HG03066 (cell line): ENCODE data around the gene ASB14.
"Not testable (repeated sequence)": the region's sequence is repeated elsewhere in the genome, so short reads cannot be mapped to it uniquely, and the experiment has no call there.

Experiments used
- ATAC-seq: cut with Tn5 transposase; IDR thresholded peaks from one replicate; pipeline ENCODE4 v1.9.1; 2021; ENCODE audit warnings: low read depth; ENCODE audit not compliant: unreplicated experiment

The ASB14 gene

DNA sequence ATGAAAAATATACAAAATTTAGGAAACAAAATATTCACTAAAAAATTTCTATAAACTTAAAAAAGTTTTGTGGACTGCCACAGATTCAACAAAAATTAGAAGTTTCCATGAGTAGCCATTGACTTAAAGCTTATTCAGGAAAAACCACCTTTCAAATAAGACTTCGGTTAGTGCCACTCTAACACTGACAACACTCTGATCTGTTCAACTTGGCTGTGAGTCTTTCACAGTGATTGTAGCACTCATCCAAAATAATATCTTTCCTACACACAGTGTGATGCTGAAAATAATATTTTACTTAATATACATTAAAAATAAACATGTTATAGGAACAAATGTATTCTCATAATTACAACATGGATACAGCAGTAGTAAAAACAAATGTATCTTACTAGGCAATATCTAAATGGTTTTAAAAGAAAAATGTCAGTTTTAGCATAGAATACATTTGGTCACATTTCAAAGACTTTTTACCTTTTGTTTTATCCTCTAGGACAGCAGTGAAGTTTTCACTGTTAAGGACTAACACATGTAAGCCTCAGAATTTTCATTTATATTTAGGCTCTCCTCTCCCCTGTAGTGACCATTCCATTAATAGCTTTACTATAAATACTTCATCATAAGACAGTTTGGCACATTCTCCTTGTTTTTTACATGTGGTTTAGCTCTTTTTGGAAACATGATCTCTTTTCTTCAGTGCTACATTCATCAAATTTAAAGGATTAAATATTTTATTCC lies at the start of gene ASB14:
TSS of gene ASB14 (minus strand) at position 527 of the 738 bp plus-strand sequence. CDS start 652 bp downstream, outside the sequence.
- no peak for ATAC-seq

DNA sequence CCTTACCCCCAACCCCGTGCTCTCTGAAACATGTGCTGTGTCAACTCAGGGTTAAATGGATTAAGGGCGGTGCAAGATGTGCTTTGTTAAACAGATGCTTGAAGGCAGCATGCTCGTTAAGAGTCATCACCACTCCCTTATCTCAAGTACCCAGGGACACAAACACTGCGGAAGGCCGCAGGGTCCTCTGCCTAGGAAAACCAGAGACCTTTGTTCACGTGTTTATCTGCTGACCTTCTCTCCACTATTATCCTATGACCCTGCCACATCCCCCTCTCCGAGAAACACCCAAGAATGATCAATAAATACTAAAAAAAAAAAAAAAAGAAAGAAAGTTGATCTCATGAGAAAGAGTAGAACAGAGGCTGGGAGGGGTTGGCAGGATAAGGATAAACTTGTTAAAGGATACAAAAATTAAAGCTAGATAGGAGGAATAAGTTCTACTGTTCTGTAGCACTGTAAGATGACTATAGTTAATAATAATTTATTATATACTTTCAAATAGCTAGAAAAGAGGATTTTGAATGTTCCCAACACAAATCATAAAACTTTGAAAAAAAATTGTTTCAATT lies 46.7 kb upstream of the ASB14 start:
- not testable (repeated sequence) for ATAC-seq

DNA sequence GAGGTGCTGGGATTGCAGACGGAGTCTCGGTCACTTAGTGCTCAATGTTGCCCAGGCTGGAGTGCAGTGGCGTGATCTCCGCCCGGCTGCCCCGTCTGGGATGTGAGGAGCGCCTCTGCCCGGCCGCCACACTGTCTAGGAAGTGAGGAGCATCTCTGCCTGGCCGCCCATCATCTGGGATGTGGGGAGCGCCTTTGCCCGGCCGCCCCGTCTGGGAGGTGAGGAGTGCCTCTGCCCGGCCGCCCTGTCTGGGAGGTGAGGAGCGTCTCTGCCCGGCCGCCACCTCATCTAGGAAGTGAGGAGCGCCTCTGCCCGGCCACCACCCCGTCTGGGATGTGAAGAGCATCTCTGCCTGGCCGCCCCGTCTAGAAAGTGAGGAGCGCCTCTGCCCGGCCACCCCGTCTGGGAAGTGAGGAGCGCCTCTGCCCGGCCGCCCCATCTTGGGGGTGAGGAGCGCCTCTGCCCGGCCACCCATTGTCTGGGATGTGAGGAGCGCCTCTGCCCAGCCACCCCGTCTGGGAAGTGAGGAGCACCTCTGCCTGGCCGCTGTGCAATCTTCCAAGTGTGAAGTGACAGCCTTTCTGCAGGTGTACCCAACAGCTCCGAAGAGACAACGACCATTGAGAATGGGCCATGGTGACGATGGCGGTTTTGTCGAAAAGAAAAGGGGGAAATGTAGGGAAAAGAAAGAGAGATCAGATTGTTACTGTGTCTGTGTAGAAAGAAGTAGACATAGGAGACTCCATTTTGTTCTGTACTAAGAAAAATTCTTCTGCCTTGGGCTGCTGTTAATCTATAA lies 46.0 kb upstream of the ASB14 start:
- ATAC-seq, result not testable (repeated sequence)

DNA sequence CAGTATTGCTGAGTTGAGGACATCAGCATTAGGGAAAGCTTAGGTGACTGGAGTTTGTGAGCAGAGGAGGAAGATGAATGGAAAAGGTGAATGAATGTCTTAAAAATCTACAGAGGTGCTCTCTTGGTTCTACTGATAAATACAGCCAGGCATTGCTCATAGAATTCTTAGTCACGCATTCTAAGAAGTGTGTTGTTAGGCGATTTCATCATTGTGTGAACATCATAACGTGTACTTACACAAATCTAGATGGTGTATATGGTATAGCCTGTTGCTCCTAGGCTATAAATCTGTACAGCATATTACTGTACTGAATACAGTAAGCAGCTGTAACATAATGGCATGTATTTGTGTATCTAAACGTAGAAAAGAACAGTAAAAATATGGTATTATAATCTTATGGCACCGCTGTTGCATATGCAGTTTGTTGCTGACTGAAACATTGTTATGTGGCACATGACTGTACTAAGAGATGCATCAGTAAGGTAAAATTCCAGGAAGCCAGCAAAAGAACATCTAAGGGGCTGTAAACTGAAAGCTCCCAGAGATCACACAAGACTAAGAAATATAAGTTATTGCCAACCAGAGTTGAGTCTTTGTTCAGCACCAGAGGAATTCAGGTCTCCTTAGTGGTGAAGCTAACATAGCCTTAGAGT lies 42.9 kb upstream of the ASB14 start:
- no peak for ATAC-seq

DNA sequence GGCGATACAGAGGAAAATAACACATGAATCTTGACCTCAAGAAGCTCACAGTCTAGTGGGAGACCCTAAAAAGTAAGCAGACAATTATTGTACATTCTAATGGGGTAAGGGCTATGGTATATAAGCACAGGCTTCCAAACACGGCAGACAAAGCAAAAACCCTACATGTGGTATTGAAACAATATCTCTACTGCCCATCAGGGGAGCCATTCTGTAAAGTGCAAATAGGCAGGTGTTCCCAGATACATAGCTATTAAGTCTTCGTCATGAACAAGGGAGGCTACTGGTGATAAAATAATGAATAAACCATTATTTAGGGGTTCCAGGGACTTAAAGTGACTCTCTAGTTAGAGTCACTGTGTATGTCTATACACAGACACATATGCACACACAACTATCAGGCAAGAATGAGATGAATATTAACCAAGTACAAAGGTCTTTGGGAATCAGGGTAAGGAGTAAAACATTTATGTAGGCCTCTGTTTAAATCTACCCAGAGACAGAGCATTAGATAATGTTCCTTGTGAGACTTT lies 38.7 kb upstream of the ASB14 start:
- ATAC-seq, result no peak

DNA sequence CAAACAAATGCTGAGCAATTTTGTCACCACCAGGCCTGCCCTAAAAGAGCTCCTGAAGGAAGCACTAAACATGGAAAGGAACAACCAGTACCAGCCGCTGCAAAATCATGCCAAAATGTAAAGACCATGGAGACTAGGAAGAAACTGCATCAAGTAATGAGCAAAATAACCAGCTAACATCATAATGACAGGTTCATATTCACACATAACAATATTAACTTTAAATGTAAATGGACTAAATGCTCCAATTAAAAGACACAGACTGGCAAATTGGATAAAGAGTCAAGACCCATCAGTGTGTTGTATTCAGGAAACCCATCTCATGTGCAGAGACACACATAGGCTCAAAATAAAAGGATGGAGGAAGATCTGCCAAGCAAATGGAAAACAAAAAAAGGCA lies 34.0 kb upstream of the ASB14 start:
- not testable (repeated sequence) for ATAC-seq

DNA sequence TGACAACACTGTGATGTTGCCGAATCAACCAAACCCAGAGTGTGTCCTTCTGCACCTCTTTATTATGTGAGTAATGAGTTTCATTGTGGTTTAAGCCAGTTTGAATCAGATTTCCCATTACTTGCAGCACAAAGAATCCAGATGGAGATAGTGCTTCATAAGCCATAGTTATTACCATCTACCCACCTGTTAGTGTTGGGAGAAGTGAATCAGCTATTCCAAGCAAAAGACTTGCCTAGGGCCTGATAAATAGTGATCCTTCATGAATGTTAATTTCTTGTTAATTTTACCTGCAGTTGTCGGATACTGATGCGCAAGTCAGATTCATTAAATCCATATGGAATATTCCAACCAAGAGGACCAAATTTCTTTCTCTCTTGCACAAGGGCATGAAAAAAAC lies 21.7 kb upstream of the ASB14 start:
- ATAC-seq, result no peak

DNA sequence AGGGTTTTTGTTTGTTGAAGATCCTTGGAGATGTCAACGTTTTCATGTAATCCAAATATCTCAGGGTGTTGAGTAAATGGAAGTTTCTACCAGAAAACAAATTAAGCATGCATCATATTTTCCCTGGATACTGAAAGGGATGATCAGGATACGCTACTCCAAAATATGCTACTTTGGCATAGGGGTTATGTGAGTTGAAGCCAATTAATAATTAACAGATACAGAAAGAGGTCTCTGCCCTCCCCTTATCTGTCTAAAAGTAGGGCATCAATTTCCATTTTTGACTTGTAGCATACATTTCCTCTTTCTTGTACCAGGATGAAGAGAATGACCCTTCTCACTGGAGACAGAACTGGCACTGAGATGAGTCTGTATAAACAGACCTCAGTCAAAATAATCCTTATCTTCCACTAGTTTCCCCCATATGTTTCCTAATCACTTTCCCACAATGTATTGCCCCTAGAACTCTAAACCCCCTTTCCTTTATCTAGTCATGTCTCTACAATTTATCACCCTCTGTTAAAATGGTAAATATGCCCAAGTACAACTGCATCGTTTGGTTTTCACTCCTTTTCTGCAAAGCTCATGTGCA lies 17.4 kb upstream of the ASB14 start:
- no peak for ATAC-seq

DNA sequence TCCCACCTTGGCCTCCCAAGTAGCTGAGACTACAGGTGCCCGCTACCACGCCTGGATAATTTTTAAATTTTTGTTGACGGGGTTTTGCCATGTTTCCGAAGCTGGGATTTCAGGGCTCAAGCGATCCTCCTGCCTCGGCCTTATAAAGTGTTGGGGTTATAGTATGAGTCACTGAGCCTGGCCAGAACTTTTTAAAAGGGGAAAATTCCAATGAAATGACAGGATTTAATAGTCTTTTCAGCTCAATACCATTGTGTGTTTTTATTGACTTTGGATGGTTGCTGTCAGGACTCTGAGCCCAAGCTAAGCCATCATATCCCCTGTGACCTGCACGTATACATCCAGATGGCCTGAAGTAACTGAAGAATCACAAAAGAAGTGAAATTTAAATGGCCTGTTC lies 11.0 kb upstream of the ASB14 start:
- not testable (repeated sequence) for ATAC-seq

DNA sequence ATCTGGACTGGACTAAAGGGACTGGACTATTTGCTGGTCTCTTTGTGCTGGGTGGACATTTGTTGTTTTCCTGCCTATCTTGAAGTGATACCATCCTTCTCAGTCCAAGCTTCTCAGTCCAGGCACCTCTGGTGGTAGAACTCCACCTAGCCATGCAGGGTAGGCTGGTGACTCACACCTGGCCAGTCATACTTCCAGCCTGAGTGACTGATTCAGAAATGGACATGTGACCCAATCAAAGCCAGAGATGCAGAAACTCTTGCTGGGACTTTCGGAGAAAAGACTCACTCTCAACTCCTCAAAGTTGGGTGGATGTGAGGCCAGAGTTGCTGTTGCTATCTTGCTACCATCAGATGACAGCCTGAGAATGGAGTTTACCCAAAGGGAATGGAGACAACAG lies 5.6 kb upstream of the ASB14 start:
- no peak for ATAC-seq

DNA sequence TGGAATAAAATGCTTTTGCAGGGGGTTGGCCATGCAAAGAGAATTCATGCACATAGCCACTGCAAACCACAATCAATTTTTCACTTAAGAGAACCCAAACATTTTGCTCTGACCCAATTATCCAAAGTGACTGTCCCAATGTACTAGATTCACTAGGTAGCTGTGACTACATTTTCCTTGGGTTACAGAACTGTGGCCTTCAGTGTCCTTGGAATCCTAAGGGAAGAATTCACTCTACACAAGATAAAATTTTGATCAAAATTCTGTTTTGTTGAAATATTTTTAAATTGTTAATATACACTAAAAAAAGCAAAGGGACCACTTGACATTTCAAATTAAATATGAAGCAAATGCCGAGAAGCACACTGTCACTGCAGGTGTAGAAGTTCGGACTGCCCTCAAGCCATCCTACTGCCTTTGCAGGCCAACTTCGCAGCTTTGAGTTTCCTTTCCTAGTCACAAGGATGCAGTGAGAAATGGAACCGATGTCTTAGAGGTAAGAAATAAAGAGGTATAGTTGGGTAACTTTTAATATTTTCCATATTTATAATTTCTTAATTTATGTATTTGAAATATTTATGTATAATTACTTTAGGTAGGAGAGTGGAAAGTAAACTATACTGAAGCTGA lies 527 bp upstream of the ASB14 start:
- ATAC-seq, result no peak

DNA sequence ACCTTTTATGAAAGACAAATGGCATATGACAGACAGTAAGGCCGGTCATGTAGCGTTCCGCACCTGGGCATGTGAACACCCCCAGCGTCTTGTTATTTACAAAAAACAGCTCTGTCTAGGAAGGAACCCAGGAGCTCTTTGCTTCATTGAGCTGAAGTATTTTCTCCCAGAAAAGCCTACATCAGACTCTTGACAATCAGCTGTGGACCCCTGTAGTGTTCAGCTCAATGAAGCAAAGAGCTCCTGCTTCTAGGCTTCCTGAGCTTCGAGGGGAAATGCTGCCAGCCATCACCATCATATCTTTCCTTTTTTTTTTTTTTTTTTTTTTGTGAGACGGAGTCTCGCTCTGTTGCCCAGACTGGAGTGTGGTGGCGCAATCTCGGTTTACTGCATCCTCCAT lies 4.1 kb downstream of the ASB14 start:
- no peak for ATAC-seq

DNA sequence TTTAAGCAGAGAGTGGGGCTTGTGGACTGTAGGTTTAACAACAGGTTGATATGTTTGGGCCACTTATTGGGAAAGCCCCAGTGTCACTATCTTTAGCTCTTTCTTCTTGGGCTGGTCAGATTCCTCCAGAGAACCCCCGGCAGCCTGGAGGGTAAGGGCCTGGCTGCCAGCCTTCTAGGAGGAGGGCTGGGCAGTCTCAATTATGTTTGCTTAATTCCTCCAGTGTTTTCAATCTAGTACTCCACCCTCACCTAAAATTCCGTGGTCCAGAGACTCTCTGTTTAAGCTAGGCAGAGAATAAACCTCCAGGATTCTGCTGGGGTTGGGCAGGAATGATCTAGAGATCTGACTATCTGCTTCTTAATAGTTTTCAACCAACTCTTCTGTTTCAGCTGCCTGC lies 5.3 kb downstream of the ASB14 start:
- no peak for ATAC-seq

DNA sequence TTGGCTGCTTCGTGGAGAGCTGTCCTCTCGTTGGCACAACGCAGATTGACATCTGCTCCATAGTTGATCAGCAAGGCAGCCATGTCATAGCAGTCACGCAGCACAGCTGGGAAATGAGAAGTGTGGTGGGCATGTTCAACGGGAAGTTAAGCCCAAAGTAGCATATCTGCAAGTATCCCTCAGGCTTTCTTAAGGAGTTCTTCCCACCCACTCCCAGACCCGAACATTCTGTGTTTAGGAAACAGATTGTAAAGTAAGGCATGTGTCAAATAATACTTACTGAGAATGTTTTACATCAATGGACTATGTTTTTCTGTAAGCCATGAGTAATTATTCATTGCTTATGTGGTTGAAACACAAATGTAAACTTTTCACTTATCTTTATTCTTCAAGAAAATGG lies 9.2 kb downstream of the ASB14 start:
- ATAC-seq, result no peak

DNA sequence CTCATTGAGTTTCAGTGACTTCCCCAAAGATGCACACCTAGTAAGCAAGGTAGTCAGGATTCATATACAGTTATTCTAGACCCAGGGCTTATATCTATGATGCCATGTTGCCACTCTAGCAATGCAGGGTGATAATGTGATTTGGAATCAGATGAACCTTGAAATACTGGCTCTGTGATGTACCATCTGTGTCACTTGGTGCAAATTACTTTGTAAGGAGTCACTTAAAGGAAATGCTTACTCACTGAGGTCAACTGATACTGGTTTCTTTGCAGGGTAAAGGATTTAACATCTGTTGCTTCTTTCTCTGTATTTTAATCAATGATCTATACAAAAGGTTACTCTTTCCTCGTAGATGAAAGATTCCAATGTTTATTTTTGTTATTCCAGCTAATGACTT lies 10.8 kb downstream of the ASB14 start:
- ATAC-seq, result no peak

DNA sequence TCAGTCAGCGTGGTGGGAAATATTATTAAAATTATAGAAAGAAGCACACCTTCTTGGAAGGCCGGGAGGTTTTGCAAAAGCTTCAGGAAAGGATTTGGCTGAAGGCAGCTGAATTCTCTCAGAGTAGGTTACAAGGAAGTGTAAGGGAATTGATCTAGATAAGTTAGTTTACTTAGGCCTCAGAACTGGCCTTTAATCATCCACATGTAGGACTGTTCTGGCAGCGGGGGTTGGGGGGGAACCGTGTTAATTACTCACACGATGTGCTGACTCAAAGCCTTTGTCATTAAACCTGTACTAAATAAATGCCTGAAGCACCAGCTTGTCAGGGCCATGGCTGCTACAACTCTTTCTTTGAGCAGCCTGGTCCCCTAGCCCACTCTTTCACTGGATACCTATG lies 12.8 kb downstream of the ASB14 start:
- ATAC-seq, result no peak

DNA sequence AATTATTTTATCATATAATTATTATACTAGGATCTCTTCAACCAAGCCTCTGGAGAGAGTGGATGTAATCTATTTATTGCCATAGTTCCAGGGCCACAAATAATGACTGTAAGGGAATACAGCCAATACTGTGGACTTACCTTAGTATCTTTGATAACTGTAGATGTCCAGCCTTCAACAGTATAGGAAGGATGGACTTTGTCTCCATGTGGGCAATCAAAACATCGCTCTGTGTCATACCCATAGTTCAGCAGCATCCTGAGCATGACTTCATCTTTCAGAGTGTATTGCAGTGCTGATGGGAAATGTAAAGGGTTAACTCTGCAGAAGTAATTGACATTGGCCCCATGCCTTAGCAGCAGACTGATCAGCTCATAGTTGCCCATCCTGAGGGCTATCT lies 14.2 kb downstream of the ASB14 start:
- no peak for ATAC-seq

DNA sequence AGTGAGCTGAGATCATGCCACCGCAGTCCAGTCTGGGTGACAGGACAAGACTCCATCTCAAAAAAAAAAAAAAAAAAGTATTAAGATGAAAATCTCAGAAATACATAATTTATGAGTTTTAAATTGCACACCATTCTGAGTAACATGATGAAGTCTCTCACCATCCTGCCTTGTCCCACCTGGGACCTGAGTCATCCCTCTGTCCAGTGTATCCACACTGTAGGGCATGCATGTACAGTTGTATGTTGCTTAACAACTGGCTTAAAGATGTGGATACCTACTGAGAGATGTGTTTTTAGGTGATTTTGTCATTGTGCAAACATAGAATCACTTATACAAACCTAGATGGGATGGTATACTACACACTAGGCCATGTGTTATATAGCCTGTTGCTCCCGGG lies 17.1 kb downstream of the ASB14 start:
- ATAC-seq, result no peak

DNA sequence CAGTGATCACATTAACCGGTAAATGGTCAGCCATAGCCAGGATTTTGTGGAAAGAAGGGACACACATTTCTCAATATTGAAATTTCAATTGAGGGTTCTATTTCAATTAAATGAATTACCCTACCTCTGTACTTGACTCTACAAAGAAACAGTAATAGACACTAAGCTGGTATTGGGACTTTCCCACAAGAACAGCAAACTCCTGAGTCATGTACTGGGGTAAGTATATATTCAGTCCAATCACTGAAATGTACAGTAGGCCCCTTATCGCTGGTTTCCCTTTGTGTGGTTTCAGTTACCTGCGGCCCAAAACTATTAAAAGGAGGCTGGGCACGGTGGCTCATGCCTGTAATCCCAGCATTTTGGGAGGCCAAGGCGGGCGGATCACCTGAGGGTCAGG lies 17.6 kb downstream of the ASB14 start:
- no peak for ATAC-seq

DNA sequence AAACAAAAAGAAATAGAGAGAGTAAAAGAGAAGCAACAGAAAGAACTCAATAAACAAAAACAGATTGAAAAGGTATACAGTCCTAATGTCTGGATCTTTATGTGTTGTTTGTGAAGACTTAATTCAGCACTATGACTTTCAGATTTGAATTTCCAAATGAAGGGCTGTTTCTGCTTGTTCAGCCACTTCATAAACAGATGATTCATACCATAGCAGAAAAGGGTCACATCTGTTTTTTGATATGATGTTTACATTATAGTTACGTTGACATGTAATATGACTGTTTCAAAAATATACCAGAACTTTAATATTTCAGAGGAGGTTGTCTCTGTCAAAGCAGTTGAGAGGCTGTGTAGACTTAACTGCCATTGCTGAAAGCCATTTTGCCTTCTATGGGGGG lies 24.1 kb downstream of the ASB14 start:
- no peak for ATAC-seq
